Mucosa of stomach (tissue), 1 donor: ENCODE measurements around the gene AURKA.
A peak's percentile ranks its signal among the peaks of the same experiment; 100 is the strongest.

Experiments
- H3K27me3 ChIP-seq: one replicate; pipeline ENCODE4 v1.7.0; 2013; ENCODE audit warnings: mild to moderate bottlenecking, low read length; ENCODE audit not compliant: control insufficient read depth, insufficient read depth
- H3K36me3 ChIP-seq: one replicate; pipeline ENCODE4 v1.7.0; 2013; ENCODE audit warnings: low read length; ENCODE audit not compliant: control insufficient read depth, insufficient read depth
- H3K4me1 ChIP-seq: one replicate; pipeline ENCODE4 v1.7.0; 2013; ENCODE audit warnings: mild to moderate bottlenecking, low read length; ENCODE audit not compliant: control insufficient read depth, insufficient read depth
- H3K4me3 ChIP-seq: one replicate; pipeline ENCODE4 v1.7.0; 2013; ENCODE audit warnings: low read length
- H3K9ac ChIP-seq: one replicate; pipeline ENCODE4 v1.7.0; 2013; ENCODE audit warnings: mild to moderate bottlenecking, low read length, moderate library complexity
- H3K9me3 ChIP-seq: one replicate; pipeline ENCODE4 v1.7.0; 2013; ENCODE audit warnings: mild to moderate bottlenecking, low read length, moderate library complexity; ENCODE audit not compliant: control insufficient read depth
- donor health status: Pancreatic carcinoma.

AURKA gene

DNA sequence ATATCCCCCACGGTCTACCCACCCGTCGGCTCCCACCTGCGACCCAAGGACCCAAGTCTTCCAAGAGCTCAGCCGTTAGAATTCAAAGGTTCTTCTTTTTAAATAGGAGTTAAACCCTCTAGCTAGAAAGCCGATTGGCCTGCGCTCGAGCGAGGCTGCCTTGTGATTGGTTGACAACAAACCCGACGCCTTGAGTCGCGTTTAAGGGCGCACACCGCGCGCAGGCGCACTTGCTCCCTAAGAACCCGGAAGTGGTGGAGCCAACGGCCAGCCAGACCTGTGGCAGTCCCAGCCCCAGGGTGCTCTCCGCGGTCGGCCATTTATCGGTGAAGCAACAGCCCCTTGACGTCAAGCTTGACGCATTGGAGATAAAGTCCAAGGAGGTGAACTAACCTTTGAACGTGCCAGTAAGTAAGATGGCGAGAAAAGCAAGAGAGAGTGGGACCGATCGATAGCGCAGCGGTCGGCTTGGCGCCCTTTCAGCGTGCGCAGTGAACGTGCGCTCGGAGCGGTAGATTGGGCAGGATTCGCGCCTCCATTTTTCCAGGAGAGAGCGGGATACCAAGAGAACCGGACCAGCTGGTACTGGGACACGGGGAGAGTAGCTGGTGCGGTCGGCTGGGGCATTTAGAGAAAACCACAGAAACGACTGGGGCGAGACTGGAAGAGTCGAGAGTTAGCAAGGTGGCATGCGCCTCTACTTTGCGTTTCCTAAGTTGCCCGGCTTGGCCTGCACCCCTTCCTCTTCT is at the start of gene AURKA, which contains the start of gene CSTF1:
AURKA (minus strand) TSS at position 84 of the 749 bp plus-strand sequence. CDS start 4,018 bp downstream, outside the sequence.
CSTF1 (plus strand) TSS at position 514 of the 749 bp plus-strand sequence. CDS start 2,908 bp downstream, outside the sequence.
- Histone ChIP-seq H3K27me3 (no peaks in the 10 kb centered on the region), H3K4me1 (peaks cover 7% of the 10 kb centered on the region), H3K9me3 (no peaks in the 10 kb centered on the region), H3K9ac (peak within 1 kb of the TSS; percentile 92), H3K4me3 (peak within 1 kb of the TSS; percentile 77), H3K36me3 (peaks cover 4% of the 10 kb centered on the region)

DNA sequence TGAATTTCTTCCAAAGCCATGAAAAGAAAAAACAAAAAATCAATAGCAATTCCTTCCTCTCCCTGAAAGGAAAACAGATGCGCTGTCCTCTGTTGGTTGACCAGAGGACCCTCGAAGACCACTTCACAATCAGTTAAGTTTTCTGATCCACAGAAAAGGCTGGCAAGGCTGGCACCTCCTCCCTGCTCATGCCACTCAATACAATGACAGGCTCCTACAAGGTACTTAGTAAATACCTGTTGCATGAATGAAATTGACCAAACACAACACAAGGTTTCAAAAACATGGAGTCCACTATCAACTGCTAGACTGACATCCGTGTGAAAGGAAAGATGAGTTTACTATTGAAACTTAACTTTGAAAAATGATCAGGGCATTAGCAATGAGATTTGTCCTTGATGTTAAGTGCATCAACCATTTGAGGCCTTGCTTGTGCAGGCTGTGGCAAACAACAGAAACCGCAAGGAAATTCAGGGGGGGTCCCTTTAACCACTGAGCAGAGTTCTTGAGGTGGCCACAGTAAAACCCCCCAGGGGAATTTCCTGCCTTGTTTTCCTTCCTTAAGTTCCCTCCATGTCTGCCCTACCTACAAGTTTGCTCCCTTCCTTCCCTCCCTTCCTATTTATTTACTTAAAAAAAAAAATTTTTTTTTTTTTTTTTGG is 48.5 kb upstream of the AURKA start:
- Histone ChIP-seq H3K9ac (no peak overlapping the region), H3K27me3 (no peaks in the 10 kb centered on the region), H3K4me1 (no peaks in the 10 kb centered on the region), H3K4me3 (no peak overlapping the region), H3K9me3 (no peaks in the 10 kb centered on the region), H3K36me3 (no peaks in the 10 kb centered on the region)

DNA sequence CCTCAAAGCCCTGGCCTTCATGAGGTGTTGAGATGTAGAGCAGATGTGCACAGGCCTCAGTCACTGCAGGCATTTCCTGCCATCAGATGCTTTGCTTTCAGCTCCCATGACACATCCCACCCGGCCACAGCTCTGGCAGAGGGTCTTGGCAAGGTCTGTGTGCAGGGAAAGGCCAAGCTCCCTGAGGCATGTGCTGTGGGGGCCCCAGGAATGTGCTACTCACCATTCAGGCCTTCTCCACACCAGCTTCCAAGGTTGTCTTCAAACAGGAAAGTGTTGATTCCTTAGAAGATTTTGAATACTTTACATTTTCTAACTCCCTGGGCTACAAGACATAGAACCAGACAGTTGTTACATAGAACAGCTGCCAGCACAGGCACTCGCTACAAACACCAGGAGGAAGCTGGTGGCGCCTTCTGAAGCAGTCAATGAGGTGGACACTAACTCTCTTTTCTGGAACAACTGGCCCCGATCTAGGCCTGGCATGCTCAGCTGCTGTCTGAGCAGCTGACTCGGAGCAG is 47.8 kb upstream of the AURKA start:
- Histone ChIP-seq H3K36me3 (no peaks in the 10 kb centered on the region), H3K9me3 (no peaks in the 10 kb centered on the region), H3K9ac (no peak overlapping the region), H3K4me1 (no peaks in the 10 kb centered on the region), H3K4me3 (no peak overlapping the region), H3K27me3 (no peaks in the 10 kb centered on the region)

DNA sequence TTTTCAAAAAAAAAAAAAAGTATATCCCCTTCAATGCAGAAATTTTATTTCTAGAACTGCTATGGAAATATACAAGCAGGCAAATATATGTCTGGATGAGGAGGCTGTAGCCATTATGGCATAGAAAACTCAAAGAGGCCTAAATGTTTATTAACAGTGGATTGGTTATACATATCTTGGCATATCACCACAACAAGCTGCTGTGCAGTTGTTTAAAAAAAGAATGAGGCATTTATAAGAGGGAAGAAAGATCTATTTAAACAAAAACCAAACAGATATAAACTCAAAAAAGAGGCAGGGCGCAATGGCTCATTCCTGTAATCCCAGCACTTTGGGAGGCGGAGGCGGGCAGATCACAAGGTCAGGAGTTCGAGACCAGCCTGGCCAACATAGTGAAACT is 46.3 kb upstream of the AURKA start:
- Histone ChIP-seq H3K4me3 (no peak overlapping the region), H3K4me1 (no peaks in the 10 kb centered on the region), H3K36me3 (no peaks in the 10 kb centered on the region), H3K27me3 (no peaks in the 10 kb centered on the region), H3K9me3 (no peaks in the 10 kb centered on the region), H3K9ac (no peak overlapping the region)

DNA sequence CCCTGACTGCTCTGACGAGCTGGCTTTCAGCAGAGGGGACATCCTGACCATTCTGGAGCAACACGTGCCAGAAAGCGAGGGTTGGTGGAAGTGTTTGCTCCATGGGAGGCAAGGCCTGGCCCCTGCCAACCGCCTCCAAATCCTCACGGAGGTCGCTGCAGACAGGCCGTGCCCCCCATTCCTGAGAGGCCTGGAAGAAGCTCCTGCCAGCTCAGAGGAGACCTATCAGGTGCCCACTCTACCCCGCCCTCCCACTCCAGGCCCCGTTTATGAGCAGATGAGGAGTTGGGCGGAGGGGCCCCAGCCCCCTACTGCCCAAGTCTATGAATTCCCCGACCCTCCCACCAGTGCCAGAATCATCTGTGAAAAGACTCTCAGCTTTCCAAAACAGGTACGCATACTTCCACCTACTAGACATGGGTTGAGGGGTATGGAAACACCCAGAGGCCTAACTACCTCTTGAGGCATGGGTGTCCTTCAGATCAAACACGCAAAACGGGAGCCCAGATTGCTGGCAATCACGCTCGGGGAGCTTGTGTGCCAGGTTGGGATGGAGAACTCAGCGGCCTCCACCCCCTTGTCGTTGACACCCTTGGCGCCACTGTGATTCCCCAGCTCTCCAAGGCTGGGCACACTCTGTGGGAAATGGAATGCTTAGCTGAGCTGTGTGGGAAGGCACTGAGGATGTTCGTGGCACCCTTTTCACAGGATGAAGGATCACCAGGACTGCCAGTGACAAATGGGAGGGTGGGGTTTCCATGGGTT is 45.4 kb upstream of the AURKA start:
- Histone ChIP-seq H3K9me3 (no peaks in the 10 kb centered on the region), H3K9ac (no peak overlapping the region), H3K4me3 (no peak overlapping the region), H3K4me1 (no peaks in the 10 kb centered on the region), H3K36me3 (no peaks in the 10 kb centered on the region), H3K27me3 (no peaks in the 10 kb centered on the region)

DNA sequence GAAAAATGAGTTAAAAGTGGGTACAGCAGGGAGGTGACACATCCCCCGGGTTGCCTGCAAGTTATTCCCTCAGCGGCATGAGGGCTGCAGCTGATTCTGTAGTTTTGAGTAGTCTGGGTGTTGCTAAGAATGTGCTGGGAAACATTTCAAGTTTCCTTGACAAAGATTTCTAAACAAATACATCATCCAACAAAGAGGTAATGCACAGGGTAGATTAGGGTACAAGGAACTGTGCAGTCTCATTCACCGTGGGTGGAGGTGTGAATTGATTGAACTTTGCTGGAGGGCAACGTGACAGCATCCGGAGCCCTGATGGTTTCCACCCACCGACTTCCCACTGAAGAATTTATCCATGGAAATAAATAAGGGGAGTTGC is 41.9 kb upstream of the AURKA start:
- H3K4me1 ChIP-seq = no peaks in the 10 kb centered on the region
- H3K9ac ChIP-seq = no peak overlapping the region
- no peaks in the 10 kb centered on the region for H3K36me3 ChIP-seq
- H3K9me3 ChIP-seq = no peaks in the 10 kb centered on the region
- H3K4me3 ChIP-seq = no peak overlapping the region
- H3K27me3 ChIP-seq = no peaks in the 10 kb centered on the region

DNA sequence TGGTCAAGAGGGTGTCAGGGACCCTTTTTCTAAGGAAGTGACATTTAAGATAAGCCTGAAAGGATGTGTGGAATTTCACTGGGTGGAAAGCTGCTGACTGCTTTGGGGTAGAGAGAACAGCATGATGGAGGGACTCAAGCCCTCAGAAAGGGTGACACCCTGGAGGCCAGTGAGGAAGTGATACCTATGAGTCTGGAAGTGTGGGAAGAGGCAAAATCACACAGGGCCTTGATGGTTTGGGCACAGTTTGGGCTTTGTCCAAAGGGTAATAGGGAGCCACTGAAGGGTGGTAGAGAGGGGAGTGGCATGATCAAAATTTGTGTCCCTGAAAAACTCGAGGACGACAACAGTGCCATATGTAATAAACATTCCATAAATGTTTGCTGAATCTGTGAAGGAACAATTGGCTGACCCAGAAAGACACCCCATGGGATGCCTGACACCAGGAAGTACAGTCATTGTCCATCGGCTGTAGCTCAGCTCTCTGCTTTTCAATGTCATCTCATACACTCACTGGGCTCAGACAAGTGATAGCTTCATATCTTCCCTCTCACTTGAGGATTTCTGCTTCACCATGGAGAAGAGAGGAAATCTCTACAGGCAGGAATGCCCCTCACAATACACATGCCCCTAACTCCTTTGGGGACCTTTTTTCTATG is 41.3 kb upstream of the AURKA start:
- Histone ChIP-seq H3K4me1 (no peaks in the 10 kb centered on the region), H3K9ac (no peak overlapping the region), H3K4me3 (no peak overlapping the region), H3K9me3 (no peaks in the 10 kb centered on the region), H3K36me3 (no peaks in the 10 kb centered on the region), H3K27me3 (no peaks in the 10 kb centered on the region)

DNA sequence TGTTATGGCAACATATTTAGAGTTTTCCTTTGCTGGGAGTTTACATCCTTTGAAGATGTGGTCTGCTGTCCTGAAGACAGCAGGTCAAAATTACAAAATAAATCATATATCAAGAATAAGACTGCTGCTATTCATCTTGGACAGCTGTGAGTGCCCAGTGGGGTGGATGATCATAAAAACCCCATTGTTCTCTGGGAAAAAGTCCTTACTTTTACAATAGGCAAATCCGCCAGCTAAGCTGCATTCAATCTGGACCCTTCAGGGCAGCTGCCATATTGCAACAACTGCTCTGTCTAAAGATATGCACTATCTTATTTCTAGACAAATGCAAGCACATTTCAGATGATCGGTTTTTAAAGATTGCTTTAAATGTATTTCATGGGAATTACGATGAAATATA is 39.5 kb upstream of the AURKA start:
- Histone ChIP-seq H3K4me1 (no peaks in the 10 kb centered on the region), H3K27me3 (no peaks in the 10 kb centered on the region), H3K9ac (no peak overlapping the region), H3K9me3 (no peaks in the 10 kb centered on the region), H3K36me3 (no peaks in the 10 kb centered on the region), H3K4me3 (no peak overlapping the region)

DNA sequence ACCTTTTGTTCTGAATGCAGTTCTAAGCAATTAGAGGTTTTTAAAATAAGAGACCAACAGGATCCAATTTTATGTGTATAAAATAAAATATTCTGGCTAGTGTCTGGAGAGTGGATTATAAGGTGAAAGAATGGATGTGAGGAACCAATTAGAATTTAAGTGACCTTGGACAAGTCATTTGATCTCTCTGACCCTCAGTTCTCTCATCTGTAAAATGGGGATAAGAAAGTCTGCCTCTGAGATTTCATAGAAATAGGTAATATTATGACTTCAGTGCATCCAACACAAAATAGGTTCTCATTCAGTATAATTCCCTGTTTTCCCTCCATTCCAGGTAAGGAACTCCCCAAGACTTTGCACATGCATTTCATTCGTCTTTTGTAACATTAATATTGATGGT is 38.9 kb upstream of the AURKA start:
- Histone ChIP-seq H3K4me1 (no peaks in the 10 kb centered on the region), H3K27me3 (no peaks in the 10 kb centered on the region), H3K9me3 (no peaks in the 10 kb centered on the region), H3K9ac (no peak overlapping the region), H3K4me3 (no peak overlapping the region), H3K36me3 (no peaks in the 10 kb centered on the region)

DNA sequence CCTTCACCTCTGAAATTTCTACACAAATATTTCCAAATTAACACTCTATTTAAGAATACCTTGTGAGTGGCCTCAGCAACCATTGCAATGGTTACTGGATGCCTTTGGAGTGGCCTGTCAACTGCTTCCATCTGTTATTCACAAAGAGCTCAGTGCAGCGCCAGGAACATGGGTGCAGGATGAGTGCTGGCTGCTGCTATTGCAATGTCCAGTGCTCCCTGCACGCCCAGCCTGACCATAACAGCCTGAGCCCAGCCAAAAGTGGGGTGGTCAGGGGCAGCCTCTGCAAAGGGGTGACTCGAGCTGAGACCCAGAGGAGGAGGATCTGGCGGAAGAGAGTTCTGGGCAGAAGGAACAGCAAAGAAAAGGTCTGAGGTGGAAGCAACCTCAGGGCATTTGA is 38.4 kb upstream of the AURKA start:
- Histone ChIP-seq H3K36me3 (no peaks in the 10 kb centered on the region), H3K9me3 (no peaks in the 10 kb centered on the region), H3K4me3 (no peak overlapping the region), H3K27me3 (no peaks in the 10 kb centered on the region), H3K4me1 (no peaks in the 10 kb centered on the region), H3K9ac (no peak overlapping the region)

DNA sequence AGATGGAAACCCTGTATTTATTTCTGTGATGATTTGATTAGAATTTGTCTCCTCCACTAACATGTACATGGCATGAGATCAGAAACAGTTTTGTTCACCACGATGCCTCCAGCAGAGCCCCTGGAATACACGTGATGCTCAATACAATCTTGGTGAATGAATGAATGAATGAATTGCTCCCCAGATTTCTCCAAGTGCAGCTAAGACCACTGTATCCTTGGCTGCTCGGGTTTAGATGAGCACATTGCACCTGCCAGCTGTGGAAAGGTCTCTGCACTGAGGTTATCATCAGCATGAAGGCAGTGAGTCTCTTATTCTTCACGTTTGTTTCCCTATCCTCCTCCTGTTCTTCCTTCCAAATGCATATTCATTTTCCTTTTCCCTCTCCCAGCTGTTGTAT is 37.9 kb upstream of the AURKA start:
- H3K4me1 ChIP-seq = no peaks in the 10 kb centered on the region
- H3K9ac ChIP-seq = no peak overlapping the region

More for the DNA sequence above, 37.9 kb upstream of the AURKA start:
- no peaks in the 10 kb centered on the region for H3K27me3 ChIP-seq
- no peak overlapping the region for H3K4me3 ChIP-seq
- H3K36me3 ChIP-seq = no peaks in the 10 kb centered on the region
- H3K9me3 ChIP-seq = no peaks in the 10 kb centered on the region
